ENCODE measurements around the gene ERI3.
A peak's percentile ranks its signal among the peaks of the same experiment; 100 is the strongest.

GRCh38 chr1:44213222-44214112, 141.6 kb downstream of the ERI3 start, which contains the start of gene DMAP1:
- no peak for TF ChIP-seq RARB (CRISPR knock-in tag; IDR thresholded peaks at IDR 0.05)
- no peak for TF ChIP-seq EP300 (IDR thresholded peaks at IDR 0.05)
- TF ChIP-seq CTCF (IDR thresholded peaks at IDR 0.05) = no peak
- no peak for TF ChIP-seq SREBF2 (IDR thresholded peaks at IDR 0.05)
- TF ChIP-seq REST (IDR thresholded peaks at IDR 0.05) = no peak
- peak; percentile 45 for TF ChIP-seq SMC3 (IDR thresholded peaks at IDR 0.05)
- TF ChIP-seq POLR2A (IDR thresholded peaks at IDR 0.05; ENCODE audit: low read length) = peak; percentile 14
- TF ChIP-seq BHLHE40 (IDR thresholded peaks at IDR 0.05; ENCODE audit: low read depth, low read length) = no peak
- TF ChIP-seq MAX (IDR thresholded peaks at IDR 0.05) = peak; percentile 86
- TF ChIP-seq FOSL2 (IDR thresholded peaks at IDR 0.05) = no peak
- no peak for TF ChIP-seq FOSL2 (CRISPR knock-in tag; IDR thresholded peaks at IDR 0.05)
- TF ChIP-seq CEBPB (IDR thresholded peaks at IDR 0.05) = no peak
- TF ChIP-seq ZFP36 (IDR thresholded peaks at IDR 0.05; ENCODE audit: borderline replicate concordance, partially characterized antibody) = no peak
- TF ChIP-seq MYC (IDR thresholded peaks at IDR 0.05; ENCODE audit: borderline replicate concordance, low read length) = no peak
